Adrenal gland (tissue), 5 donors: ENCODE measurements around the gene LASP1.

ENCODE experiments used
- CTCF ChIP-seq, 6 experiments: fragments of 450-650 bp in 4 of 6; fragments of 200-600 bp in 2 of 6; sonication (generic) in 1 of 6; IDR thresholded peaks; 1 replicate in 5 of 6; 2 replicates in 1 of 6; pipeline versions ENCODE4 v1.5.1 to v1.8.0; 2016 to 2021; ENCODE audit warnings: antibody characterized with exemption in 6 of 6, mild to moderate bottlenecking in 2 of 6, moderate library complexity in 1 of 6
- POLR2A ChIP-seq, 2 donors: fragments of 450-650 bp; IDR thresholded peaks; one replicate each; pipeline ENCODE4 v1.6.1; 2017; ENCODE audit warnings: antibody characterized with exemption in 2 of 2, mild to moderate bottlenecking in 2 of 2, moderate library complexity in 1 of 2
- donor health status: DM: no; HTN: no; CAD: no.

- TF ChIP-seq CTCF (IDR thresholded peaks at IDR 0.05) (no peak), POLR2A (IDR thresholded peaks at IDR 0.05) (no peak)
Measured at GRCh38 chr17:38890410-38890746, 20.5 kb downstream of the LASP1 start.
